Prostate gland (tissue), 2 donors: ENCODE data around the gene BMPR2. TPM values are rescaled to one million over a fixed set of nuclear protein-coding genes. Genes with fewer than 3 reads are reported as not detected.
"Not testable (repeated sequence)": the region's sequence is repeated elsewhere in the genome, so short reads cannot be mapped to it uniquely, and the experiment has no call there.

Source experiments
- DNase-seq: peaks from one replicate; pipeline ENCODE4 v3.0.0-alpha.2; 2019; ENCODE audit warnings: low spot score
- H3K27ac ChIP-seq, 2 donors: fragments of 200-600 bp; sonication (generic); 2 replicates each; pipeline ENCODE4 v1.5.1; 2017 to 2019
- H3K27me3 ChIP-seq: fragments of 200-600 bp; sonication (generic); replicated peaks from 2 replicates; pipeline ENCODE4 v1.5.1; 2019; ENCODE audit not compliant: insufficient read depth
- H3K36me3 ChIP-seq, 2 donors: fragments of 200-600 bp; sonication (generic); 1 replicate in 1 of 2; 2 replicates in 1 of 2; pipeline versions ENCODE4 v1.5.1 to v1.8.1; 2017 to 2019
- H3K4me1 ChIP-seq: fragments of 200-600 bp; sonication (generic); replicated peaks from 2 replicates; pipeline ENCODE4 v1.5.1; 2019
- H3K4me3 ChIP-seq, 2 donors: fragments of 200-600 bp; sonication (generic); 2 replicates each; pipeline ENCODE4 v1.5.1; 2017 to 2019
- H3K9me3 ChIP-seq: fragments of 200-600 bp; sonication (generic); 2 replicates; pipeline ENCODE4 v1.5.1; 2017
- POLR2A ChIP-seq: fragments of 450-650 bp; IDR thresholded peaks from one replicate; pipeline ENCODE4 v1.6.1; 2016; ENCODE audit warnings: antibody characterized with exemption, mild to moderate bottlenecking
- POLR2AphosphoS5 ChIP-seq: sonication (generic); formaldehyde crosslinking; IDR thresholded peaks from one replicate; pipeline ENCODE4 v1.6.1; 2017; ENCODE audit warnings: antibody characterized with exemption
- WGBS: methylation state at CpG from one replicate; pipeline ENCODE4 v1.1.5; 2018; 5-methylcytosine and 5-hydroxymethylcytosine counted together
- intact Hi-C: fragments of 100-400 bp; cut with DNase I; formaldehyde crosslinking; loops from one replicate; pipeline ENCODE4 v1.14.2; 2022
- total RNA-seq, 2 donors: library from RNA; depleted of rRNA; stranded (reverse); fragments of >200 nt; gene quantifications; one replicate each; pipeline ENCODE4 v1.1.0, GENCODE V29; 2016
- TF ChIP-seq, protein P1 (sequence below), 4 experiments: fragments of 200-600 bp in 2 of 4; fragments of 450-650 bp in 2 of 4; sonication (generic) in 2 of 4; IDR thresholded peaks; 1 replicate in 3 of 4; 2 replicates in 1 of 4; pipeline ENCODE4 v1.5.1; 2016 to 2019; ENCODE audit warnings: antibody characterized with exemption in 4 of 4, mild to moderate bottlenecking in 2 of 4, moderate library complexity in 2 of 4

The BMPR2 gene
- total RNA-seq, 2 donors from 2014 or later = 41.1 to 69.9 TPM

DNA sequence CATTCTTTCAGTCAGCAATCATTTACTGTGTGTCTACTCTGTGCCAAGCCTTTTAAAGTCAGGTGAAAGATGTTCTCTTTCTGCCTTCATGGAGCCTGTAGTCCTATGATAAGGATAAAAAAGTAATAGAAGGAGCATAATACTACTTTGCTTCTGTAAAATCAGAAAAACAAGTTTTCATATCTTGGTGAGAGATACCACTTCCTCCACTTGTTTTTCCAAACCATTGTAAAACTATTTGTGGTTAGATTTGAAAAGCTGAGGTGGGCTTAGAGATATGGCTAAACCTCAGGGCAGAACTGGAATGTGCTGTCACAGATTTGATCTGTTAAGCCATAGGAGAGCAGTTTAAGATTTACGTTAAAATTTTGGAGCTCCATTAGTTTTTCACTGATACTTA lies 153.9 kb downstream of the BMPR2 start:
- no peaks in the 10 kb centered on the region for H3K27me3 ChIP-seq
- no peak for DNase-seq
- no peaks in the 10 kb centered on the region for H3K9me3 ChIP-seq
- H3K36me3 ChIP-seq = no peaks in the 10 kb centered on the region
- H3K27ac ChIP-seq = no peak overlapping the region
- intact Hi-C loops = no loop called here
- H3K4me3 ChIP-seq = no peak overlapping the region
- TF ChIP-seq POLR2A (no peak), POLR2AphosphoS5 (no peak)
- TF ChIP-seq, protein P1, sequence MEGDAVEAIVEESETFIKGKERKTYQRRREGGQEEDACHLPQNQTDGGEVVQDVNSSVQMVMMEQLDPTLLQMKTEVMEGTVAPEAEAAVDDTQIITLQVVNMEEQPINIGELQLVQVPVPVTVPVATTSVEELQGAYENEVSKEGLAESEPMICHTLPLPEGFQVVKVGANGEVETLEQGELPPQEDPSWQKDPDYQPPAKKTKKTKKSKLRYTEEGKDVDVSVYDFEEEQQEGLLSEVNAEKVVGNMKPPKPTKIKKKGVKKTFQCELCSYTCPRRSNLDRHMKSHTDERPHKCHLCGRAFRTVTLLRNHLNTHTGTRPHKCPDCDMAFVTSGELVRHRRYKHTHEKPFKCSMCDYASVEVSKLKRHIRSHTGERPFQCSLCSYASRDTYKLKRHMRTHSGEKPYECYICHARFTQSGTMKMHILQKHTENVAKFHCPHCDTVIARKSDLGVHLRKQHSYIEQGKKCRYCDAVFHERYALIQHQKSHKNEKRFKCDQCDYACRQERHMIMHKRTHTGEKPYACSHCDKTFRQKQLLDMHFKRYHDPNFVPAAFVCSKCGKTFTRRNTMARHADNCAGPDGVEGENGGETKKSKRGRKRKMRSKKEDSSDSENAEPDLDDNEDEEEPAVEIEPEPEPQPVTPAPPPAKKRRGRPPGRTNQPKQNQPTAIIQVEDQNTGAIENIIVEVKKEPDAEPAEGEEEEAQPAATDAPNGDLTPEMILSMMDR (IDR thresholded peaks at IDR 0.05) = no peak
- no peaks in the 10 kb centered on the region for H3K4me1 ChIP-seq
- 55% methylated on average over 1 of the region's 1 CpG for WGBS

DNA sequence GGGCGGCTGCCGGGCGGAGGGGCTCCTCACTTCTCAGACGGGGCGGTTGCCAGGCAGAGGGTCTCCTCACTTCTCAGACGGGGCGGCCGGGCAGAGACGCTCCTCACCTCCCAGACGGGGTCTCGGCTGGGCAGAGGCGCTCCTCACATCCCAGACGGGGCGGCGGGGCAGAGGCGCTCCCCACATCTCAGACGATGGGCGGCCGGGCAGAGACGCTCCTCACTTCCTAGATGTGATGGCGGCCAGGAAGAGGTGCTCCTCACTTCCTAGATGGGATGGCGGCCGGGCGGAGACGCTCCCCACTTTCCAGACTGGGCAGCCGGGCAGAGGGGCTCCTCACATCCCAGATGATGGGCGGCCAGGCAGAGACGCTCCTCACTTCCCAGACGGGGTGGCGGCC lies 159.2 kb downstream of the BMPR2 start:
- H3K36me3 ChIP-seq, H3K27me3 ChIP-seq, intact Hi-C loops, DNase-seq, H3K27ac ChIP-seq, H3K9me3 ChIP-seq, H3K4me1 ChIP-seq, H3K4me3 ChIP-seq: not testable (repeated sequence)
- WGBS = no CpG with 5 or more reads among the region's 30 CpGs

DNA sequence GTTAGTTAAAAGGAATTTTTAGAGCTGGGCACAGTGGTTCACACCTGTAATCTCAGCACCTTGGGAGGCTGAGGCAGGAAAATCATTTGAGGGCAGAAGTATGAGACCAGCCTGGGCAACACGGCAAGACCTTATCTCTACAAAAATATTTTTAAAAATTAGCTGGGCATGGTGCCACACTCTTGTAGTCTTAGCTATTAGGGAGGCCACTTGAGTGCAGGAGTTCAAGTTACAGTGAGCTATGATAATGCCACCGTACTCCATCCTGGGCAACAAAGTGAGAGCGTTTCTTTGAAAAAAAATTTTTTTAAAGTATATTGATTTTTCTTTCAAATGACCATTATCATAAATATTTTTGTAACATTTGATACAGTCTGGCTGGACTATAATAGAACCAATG lies 165.0 kb downstream of the BMPR2 start:
- 69% methylated on average over 3 of the region's 3 CpGs for WGBS
- H3K4me3 ChIP-seq = no peak overlapping the region
- no peak overlapping the region for H3K27ac ChIP-seq
- no peak for DNase-seq
- H3K4me1 ChIP-seq = no peaks in the 10 kb centered on the region
- no peaks in the 10 kb centered on the region for H3K27me3 ChIP-seq
- no peaks in the 10 kb centered on the region for H3K9me3 ChIP-seq
- no peaks in the 10 kb centered on the region for H3K36me3 ChIP-seq
- intact Hi-C loops = loop anchor here (10.0 kb wide), 1 partner anchor 166 kb away; the partner anchor contains the start of gene BMPR2
- TF ChIP-seq, protein P1 (IDR thresholded peaks at IDR 0.05) = no peak
- TF ChIP-seq POLR2A = no peak

DNA sequence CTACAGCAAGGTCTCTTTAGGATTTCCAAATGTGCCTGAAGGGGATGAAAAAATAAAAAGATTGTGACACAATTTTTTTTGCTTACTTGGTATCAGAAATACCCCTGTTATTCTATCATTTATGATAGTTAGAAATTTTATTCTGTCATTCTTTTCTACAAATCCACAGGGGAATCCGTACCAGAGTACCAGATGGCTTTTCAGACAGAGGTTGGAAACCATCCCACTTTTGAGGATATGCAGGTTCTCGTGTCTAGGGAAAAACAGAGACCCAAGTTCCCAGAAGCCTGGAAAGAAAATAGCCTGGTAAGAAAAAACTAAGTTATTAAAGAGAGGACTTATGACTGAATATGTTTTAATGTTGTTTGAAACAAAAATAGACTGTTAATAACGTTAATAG lies 166.0 kb downstream of the BMPR2 start:
- H3K36me3 ChIP-seq = no peaks in the 10 kb centered on the region
- H3K4me3 ChIP-seq = no peak overlapping the region
- H3K27ac ChIP-seq = no peak overlapping the region
- H3K27me3 ChIP-seq = no peaks in the 10 kb centered on the region
- no peaks in the 10 kb centered on the region for H3K4me1 ChIP-seq
- 52% methylated on average over 3 of the region's 3 CpGs for WGBS
- intact Hi-C loops = loop anchor here (10.0 kb wide), 1 partner anchor 167 kb away; the partner anchor contains the start of gene BMPR2
- no peak for DNase-seq
- TF ChIP-seq POLR2AphosphoS5 (no peak), POLR2A (no peak)
- TF ChIP-seq, protein P1 (IDR thresholded peaks at IDR 0.05) = no peak
- H3K9me3 ChIP-seq = no peaks in the 10 kb centered on the region

DNA sequence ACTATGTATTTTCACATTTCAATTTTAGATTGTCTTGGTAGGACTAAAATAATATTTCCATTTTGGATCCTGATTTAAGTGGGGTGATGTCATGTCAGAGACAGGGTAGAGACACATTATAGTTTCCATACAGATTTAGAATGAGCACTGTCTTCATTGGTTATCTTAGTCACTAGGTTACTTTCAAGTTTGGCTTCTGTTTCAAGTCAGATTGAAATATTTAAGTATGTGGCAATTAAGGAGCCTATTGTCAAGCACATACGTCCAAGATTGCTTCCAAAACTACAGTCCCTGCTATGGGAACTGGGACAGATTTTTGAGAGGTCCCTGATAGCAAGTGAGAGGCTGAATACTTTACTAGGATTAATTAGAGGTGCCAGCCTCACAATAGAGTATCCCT lies 169.4 kb downstream of the BMPR2 start:
- Histone ChIP-seq H3K27me3 (no peaks in the 10 kb centered on the region), H3K9me3 (no peaks in the 10 kb centered on the region), H3K36me3 (no peaks in the 10 kb centered on the region), H3K27ac (no peak overlapping the region), H3K4me3 (no peak overlapping the region), H3K4me1 (no peaks in the 10 kb centered on the region)
- no peak for DNase-seq
- TF ChIP-seq, protein P1 (IDR thresholded peaks at IDR 0.05) = no peak
- TF ChIP-seq POLR2AphosphoS5 (no peak), POLR2A (no peak)
- intact Hi-C loops = loop anchor here (10.0 kb wide), 1 partner anchor 171 kb away; the partner anchor contains the start of gene BMPR2
- WGBS = 43% methylated on average over 1 of the region's 1 CpG
